IPS-NIHi7 (cell line): ENCODE results near the gene CDK13.
"Not testable (repeated sequence)": the region's sequence is repeated elsewhere in the genome, so short reads cannot be mapped to it uniquely, and the experiment has no call there.

Experiments
- DNase-seq: peaks from one replicate; pipeline ENCODE4 v3.0.0; 2012; ENCODE audit warnings: mixed read lengths; ENCODE audit errors: extremely low spot score

The CDK13 gene

DNA sequence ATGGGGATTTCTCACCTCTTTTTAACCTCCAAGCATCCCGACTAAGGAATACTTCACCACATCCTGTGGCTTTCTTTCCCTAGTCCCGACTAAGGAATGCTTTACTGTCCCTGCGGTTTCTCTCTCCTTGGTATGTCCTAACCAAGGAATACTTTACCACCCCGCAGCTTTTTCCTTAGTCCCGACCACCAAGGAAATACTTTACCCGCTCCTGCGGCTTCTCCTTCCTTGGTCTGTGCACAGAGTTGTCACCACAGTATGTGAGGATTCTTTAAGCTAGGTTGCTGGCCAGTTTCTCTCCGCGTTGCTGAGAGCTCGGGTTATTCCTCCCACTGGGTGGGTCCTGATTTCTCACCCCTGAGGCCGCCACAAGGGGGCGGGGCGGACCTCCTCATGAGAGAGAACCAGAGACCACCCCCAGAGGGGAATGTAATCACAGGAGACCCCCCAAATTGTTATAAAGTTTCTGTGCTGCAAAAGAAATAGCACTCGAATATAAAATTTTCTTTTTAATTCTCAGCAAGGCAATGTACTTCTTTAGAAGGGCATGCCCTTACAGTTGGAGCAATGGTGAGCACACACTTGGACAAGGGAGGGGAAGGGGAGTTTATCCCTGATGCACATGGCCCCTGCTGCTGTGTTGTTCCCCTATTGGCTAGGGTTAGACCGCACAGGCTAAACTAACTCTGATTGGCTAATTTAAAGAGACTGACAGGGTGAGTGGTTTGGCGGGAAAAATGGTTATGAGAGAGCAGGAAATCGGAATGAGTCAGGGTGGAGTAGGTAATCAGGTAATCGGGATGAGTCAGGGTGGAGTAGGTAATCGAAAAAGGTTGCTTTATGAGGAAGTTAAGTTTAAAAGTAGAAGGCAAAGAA is 197.6 kb downstream of the CDK13 start:
- DNase-seq: no peak

DNA sequence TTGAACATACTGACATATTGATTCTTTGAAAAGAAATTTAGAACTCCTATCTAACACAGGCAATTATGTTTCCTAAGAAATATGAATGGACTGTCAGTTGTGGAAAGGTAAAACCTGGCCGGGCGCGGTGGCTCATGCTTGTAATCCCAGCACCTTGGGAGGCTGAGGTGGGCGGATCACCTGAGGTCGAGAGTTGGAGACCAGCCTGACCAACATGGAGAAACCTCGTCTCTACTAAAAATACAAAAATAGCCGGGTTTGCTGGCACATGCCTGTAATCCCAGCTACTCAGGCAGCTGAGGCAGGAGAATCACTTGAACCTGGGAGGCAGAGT is 198.2 kb downstream of the CDK13 start:
- not testable (repeated sequence) for DNase-seq

GRCh38 chr7:40148671-40149070 is 198.6 kb downstream of the CDK13 start:
- no peak for DNase-seq
